GM21381 (cell line): ENCODE measurements around the gene FASN.
A peak's percentile ranks its signal among the peaks of the same experiment; 100 is the strongest.

Experiments used
- ATAC-seq: cut with Tn5 transposase; IDR thresholded peaks from one replicate; pipeline ENCODE4 v1.9.1; 2021; ENCODE audit warnings: mild to moderate bottlenecking, moderate library complexity; ENCODE audit not compliant: unreplicated experiment

The FASN gene

DNA sequence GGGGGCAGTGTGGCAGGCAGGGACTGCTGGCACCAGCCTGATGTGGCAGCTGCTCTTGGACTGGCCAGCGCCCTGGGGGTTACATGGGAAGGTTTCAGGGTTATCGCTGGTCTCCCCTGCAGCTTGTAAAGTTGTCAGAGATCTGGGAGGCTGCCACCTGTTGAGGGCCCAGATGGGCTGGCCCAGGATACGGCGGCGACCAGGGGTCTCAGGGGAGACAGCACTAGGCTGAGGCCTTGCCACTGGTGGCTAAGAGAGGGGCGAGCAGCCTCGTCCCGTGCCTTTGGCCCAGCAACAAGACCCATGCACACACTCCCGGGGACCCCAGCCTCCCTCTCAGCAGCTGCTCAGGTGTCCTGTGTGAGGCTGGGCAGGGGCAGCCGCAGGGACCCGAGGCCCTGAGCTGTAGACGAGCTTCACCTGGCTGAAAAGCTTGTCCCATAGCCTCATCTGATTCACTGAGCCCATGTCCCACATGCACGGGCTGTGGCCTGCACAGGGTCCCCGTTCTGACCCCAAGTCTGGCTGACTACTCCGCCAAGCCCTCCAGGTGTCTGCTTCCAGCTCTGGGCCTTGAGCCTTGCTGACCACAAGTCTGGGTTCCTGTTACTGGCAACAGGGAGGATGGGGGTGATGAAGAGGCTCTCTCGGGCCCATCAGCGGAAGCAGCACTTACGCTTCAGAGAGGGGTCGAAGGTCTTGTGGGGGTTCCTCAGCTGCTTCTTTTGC, 38.6 kb downstream of the FASN start:
- no peak for ATAC-seq

DNA sequence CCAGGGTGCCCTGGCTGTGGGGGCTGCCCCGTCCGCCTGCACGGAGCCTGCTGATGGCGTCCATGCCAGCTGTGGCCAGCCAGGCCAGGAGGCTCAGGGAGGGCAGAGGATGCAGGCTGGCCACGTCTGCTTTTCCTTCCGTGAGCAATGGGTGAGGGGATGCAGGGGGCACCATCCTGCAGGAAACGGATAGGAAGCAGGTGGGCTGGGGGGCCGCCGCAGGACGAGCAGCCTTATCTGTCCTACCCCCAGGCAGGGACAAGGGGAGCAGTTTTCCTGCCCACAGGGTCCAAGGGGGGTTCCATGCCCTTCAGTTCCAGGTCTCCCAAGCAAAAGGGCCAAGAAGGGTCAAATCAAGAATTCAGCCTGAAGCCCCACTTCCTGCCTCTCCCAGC, 39.2 kb downstream of the FASN start:
- ATAC-seq: no peak

DNA sequence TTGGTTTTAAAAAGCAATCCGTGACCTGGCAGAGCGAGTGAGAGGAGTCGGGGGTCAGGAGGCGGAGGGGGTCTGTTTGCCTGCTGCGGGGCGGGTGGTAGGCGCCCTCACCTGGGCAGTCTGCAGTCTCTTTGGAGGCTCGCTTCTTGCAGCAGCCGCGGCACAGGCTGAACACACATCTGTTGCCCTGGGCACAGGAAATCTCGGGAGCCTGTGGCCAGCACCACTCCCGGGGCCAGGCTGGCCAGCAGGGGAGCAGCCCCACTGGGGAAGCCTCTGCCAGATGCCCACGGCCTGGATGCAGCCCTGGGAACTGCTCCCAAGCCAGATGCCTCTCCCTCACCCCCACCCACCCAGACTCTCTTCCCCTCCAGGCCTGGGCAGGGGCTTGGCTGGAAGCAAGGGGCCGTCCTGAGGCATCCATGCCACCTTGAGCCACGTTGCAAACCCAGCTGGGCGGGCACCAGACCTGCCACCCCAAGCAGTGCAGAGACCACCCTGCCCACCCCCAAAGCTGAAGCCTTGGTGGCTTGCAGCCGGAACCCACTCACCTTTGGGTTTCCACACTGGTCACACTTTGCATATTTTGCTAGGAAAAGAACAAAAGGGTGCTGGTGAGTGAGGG, 39.7 kb downstream of the FASN start:
- ATAC-seq: no peak

DNA sequence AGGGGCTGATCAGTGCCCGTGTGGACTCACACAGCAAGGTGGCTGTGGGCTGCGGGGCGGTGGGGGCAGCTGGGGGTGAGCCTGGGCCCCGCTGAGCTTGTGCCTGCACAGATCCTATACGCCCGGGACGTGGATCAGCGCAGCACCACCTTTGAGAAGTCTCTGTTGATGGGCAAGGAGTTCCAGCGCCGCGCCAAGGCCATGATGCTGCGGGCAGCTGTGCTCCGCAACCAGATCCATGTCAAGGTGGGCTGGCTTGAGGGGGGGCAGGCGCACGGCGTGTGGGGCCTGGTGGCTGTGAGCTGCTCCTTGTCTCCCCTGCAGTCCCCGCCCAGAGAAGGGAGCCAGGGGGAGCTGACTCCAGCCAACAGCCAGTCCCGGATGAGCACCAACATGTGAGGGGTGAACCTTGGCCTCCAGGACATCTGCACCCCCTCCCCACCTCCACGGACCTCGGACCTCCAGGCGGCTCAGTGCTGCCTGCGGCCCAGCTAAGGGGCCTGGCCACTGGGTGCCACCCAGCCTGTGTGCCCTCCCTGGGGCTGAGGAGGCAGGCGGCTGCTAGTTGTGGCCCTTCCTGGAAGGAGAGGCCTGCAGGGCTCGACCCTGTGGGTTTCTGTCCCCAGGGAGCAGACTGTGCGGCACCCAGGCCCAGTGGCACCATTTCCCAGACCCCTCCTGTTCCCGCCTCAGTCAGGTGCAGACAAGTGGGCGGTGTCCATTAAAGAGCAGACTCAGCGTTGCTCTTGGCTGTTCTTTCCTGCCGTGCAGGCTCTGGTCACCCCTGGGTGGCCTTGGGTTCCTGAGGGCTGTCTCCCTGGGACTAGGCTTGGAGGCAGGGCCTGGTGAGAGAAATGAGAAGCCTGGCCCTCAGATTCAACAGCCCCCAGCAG, 41.1 kb downstream of the FASN start:
- no peak for ATAC-seq

DNA sequence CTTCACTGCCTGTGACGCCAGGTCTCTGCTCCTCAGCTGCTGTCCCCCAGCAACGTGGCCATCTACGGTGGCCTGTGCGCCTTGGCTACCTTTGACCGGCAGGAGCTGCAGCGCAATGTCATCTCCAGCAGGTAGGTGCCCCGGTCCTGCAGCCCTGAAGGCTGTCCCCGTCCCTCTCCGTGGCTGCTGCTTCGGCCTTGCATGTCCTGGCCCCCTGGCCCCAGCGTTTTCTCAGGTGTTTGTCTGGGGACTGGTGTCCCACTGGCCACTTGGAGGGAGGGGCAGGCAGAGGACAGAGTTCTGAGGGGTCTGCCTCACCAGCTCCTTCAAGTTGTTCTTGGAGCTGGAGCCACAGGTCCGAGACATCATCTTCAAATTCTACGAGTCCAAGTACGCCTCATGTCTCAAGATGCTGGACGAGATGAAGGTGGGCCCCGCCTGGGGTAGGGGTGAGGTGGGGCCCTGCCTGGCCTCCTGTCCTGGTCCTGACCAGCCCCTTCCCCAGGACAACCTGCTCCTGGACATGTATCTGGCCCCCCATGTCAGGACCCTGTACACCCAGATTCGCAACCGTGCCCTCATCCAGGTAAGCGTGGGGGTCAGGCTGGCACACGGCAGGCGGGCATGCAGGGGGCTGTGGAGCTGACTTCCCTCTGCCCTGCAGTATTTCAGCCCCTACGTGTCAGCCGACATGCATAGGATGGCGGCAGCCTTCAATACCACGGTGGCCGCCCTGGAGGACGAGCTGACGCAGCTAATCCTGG, 41.9 kb downstream of the FASN start:
- no peak for ATAC-seq

DNA sequence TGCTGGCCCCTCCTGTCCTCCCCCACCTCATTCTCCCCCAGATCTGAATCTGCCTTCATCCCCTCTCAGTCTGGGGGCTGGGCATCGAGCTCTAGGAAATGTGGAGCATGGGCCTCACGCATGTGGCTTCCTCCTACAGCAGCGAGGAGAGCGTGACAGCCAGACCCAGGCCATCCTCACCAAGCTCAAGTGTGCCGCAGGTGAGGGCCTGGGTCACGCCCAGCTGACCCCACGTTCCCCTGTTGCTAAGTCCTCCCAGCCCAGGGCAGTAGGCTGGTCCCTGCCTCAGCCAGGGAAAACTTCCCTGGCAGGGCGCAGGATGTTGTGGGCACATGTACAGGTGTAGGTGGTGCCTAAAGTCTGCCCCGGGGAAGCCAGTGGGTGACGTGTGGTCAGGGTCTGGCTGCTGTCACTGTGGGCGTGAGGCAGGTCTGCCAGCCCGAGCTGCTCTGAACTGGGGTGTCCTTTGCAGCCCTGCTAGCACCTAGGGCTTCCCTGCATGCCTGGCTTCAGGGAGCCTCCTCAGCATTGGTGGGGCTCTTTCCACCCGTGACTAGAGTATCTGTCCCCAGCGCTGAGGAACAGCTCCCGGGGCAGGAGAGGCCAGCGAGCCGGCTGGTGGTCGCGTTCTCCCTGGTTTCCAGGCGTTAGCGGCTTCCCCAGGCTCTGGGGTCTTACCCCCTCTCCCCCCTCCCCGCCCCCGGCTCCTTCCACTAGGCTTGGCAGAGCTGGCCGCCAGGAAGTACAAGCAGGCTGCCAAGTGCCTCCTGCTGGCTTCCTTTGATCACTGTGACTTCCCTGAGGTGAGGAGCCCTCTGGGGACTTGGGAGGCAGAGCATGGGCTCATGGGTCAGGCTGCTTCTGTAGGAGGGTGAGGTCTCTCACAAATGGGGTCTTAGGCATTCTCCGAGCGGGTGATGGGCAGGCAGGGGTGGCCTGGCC, 42.7 kb downstream of the FASN start:
- no peak for ATAC-seq

DNA sequence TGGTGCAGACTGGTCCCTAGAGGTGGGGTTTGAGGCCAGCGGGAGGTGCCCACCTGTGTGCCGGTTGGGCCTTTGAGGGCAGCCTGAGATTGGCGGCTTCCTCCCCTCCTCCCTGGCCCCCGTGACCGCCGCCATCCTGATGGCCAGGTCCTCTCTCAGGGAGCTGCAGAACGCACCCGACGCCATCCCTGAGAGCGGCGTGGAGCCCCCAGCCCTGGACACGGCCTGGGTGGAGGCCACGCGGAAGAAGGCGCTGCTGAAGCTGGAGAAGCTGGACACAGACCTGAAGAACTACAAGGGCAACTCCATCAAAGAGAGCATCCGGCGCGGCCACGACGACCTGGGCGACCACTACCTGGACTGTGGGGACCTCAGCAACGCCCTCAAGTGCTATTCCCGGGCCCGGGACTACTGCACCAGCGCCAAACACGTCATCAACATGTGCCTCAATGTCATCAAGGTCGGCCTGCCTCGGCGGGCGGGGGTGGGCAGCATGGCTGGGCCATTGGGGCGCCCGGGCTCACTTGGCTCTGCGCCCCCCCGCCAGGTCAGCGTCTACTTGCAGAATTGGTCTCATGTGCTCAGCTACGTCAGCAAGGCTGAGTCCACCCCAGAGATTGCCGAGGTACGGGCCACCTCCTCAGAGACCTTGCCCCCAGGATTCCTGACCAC, 43.5 kb downstream of the FASN start:
- no peak for ATAC-seq

DNA sequence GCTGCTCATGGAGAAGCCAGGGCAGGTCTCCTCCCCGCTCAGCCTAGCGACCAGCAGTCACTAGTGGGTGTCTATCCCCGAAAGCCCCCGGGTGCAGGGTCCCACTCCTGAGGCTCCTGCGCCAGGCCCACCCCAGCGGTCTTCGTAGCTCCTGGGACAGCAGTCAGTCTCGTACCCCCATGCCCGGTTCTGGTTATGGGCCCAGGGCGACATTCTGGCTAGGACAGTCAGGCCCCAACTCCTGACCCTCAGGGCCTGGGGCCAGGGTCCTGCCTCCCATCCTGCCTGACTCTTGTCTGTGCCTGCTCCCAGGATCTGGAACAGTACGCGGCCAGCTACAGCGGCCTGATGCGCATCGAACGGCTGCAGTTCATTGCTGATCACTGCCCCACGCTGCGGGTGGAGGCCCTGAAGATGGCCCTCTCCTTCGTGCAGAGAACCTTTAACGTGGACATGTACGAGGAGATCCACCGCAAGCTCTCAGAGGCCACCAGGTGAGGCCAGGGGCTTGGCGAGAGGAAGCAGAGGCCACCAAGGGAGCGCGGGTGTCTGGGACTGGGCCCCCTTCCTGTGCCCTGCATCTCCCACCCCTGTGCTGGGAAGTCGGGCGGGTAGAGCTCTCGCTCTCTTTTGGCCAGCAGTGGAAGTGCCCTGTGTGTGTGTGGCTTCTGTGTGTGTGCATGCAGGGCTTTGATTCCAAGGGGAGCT, 44.3 kb downstream of the FASN start:
- no peak for ATAC-seq

DNA sequence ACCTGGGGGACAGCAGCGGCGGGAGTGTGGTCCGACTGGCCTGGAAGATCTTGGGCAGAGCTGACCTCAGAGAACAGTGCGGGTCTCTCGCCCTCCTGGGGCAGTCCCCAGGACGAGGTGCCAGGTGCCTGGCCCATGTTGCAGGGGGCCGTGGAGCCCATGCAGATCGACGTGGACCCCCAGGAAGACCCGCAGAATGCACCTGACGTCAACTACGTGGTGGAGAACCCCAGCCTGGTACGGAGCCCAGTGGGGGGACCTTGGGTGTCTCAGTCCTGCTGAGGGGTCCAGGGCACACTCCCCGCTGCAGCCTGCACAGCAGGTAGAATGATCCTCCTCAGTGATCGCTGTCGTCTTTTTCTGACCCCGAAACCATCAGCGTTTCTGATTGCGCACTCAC, 44.9 kb downstream of the FASN start:
- no peak for ATAC-seq

DNA sequence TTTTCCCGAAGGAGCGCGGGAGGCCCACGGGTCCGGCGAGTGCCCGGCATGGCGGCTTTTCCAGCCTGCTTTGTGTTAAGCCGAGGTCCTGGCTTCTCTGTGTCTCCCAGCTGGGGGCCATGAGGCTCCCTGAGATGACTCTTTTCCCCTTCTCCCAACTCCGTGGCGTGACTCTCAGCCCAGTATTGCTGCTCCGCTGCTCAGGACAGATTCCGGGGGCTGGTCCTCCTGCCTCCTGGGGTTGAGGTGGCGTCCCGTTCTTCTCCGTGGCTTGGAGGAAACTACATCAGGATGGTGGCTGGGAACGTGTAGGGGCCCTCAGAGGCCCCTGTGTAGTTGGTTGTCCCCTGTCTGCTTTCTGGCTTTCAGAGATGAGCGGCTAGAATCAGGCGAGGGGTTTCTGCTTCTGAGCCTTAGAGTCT, 45.4 kb downstream of the FASN start:
- no peak for ATAC-seq

DNA sequence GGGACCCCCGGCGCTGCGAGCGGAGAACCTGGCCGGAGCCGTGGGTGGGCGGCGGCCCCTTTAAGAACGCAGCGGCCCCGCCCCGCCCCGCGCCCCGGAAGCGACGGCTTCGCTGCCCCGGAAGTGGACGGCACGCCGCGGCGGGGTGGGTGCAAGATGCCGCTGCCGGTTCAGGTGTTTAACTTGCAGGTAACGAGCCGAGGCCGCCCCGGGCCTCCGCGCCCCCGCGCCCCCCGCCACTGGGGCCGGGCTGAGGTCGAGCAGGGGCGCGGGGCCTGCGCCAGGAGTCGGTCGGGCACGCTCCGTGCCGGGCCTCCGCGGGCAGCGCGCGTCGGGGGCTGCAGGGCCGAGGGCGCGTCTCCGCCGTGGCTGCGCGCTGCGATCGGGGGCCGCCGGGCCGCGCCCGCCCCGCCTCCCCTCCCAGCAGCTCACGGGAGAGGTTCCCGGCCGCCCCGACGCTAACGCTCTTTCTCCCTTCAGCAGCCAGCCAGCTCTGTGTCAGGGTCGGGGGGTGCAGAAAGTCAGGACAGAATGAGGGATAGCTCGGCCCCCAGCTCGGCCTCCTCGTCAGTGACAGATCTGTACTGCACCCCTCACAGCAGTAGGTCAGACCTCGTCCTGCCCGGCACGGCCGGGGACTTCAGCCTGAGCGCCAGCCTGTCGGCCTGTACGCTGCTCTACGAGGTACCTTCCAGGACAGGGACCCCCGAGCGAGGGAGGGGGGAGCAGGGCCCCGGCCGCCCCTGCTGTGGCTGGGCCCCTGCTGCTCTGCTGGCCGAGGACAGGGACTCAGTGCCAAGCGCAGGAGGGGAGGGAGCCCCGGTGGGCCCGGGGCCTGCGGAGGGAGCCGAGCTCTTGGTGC, 46.0 kb downstream of the FASN start, which contains the start of the genes GPS1 and RFNG:
TSS of gene GPS1 (plus strand) at position 123 of the 862 bp plus-strand sequence. CDS start at position 157, 34 bp downstream.
TSS of gene RFNG (minus strand) at position 36 of the 862 bp plus-strand sequence. CDS start 45 bp downstream, outside the sequence.
- peak; percentile 65 for ATAC-seq

DNA sequence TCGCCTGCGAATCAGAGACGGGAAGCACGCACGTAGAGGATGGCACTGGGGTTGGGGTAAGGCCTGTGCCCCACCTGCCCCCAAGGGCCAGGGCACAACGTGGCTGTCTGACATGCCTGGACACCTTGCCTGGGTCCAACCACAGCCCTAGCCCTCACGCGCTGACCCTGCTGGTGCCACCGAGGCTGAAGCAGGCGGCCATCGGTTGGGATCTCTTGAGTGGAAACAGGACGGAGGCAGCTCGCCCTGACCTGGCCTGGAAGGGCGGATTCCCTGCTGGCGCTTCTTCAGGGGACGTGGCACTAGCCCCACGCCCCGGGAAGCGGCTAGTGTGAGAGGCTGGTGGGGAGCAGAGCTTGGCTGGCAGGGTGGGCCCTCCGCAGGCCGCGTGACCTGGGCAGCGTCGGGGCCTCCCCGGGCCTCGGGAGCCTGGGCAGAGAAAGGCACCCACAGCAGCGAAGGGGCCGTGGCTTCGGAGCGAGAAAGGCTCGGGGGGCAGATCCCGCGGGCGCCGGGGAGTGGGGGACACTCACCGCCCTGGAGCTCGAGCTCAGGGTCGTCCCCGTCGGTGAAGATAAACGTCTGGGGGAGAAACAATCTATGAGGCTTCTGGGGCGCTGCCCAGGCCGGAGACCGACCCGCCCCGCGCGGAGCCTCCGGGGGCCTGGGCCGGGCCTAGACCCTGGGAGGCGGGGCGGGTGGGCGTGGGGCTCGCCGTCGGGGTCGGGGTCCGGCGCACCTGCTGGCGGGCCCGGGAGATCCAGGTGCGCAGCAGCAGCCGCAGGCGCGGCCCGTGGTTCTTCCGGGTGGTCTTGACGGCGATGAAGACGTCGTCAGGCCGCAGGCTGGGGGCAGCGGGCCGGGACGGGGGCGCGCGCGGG, 47.0 kb downstream of the FASN start:
- no peak for ATAC-seq

DNA sequence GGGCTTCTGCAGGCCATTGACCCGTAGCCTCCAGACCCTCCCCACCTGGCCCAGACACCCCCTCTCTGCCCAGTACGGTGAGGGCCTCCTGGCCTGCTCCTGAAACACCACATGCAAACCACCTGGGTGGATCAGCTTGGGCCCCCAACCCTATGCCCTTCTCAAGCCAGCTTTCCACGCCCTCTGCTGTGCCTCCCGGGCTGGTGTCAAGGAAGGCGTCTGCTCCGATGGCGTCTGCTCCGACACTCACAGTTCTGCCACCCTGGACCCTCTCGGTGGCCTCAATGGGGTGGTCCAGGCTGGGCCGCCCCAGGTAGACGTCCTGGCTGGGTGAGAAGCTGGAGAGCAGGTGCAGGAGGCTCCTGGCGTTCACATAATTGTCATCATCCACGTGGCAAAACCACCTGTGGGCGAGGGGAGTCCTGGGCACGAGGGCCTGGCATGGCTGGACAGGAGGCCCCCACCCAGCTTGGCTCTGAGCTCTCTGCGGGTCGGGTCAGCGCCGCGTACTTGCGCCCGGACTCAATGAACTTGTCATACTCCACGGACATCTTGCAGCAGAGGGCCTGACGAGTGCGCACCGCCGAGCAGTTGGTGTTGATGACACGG, 47.8 kb downstream of the FASN start:
- ATAC-seq: no peak

DNA sequence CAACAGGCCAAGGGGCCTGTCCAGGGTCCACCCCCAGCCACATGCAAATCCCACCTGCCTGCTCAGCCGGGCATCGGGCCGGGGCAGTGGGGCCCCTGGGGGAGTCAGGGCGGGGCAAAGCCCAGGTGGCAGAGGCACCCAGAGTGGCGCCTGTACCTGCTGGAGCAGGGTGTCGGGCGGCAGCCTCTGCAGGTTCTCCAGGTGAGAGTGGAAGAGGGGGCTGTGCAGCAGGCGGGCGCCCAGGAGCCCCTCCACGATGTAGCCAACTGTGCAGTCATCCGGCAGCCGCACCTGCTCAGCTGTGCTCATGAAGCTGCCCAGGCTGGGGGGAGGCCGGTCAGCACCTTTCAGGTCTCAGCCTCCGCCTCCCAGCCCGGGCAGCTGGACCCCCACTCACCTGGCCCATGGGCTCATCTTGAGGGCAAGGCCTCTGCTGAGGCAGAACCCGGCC, 48.5 kb downstream of the FASN start:
- no peak for ATAC-seq

DNA sequence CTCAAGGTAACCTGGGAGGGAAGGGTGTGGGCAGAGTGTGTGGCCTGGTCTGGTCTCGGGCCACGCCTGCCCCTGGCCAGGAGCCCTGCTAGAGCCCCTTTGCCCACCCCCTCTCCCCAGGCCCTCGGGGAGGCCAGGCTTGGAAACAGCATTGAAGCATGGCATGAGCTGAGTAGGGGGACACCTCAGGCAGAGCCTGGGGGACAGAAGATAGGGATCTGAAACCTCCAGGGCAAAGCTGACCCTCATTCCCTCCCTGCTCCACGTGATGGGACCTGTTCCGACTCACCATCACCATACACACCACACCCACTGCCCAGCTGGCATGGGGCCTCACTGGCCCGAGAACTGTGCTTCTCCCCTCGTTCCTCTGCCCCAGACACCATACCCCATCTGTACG, 48.9 kb downstream of the FASN start:
- ATAC-seq: no peak

DNA sequence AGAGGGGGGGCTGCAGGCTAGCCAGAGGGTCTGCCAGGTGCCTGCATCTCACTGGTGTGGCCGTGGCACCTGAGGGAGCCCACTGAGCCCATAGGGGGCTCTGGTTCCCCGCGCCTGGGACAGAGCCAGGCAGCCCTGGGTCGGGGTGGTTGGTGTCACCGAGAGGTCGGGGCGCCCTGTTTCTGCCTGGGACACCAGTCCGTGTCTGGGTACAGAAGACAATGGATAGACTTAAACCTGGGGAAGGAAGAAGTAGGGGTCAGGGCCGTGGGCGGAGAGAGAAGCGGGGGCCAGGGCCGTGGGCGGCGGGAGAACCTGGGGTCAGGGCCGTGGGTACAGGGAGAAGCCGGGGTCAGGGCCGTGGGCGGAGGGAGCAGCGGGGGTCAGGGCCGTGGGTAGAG, 49.5 kb downstream of the FASN start:
- no peak for ATAC-seq
